HPDE6-E6E7 (cell line): ENCODE data around the gene SRSF1.
"Not testable (repeated sequence)": the region's sequence is repeated elsewhere in the genome, so short reads cannot be mapped to it uniquely, and the experiment has no call there.

Source experiments
- DNase-seq: peaks from one replicate; pipeline ENCODE4 v3.0.0; 2011; ENCODE audit warnings: missing footprints; ENCODE audit errors: extremely low spot score

Gene SRSF1

GRCh38 chr17:58006924-58007780 is at the start of gene SRSF1:
TSS of gene SRSF1 (minus strand) at chr17:58007246. CDS start at chr17:58007137, 109 bp downstream.
- DNase-seq: peak; percentile 96

- DNase-seq: no peak
Measured at GRCh38 chr17:58056476-58056875, 49.4 kb upstream of the SRSF1 start.

GRCh38 chr17:58054641-58055040 is 47.6 kb upstream of the SRSF1 start:
- no peak for DNase-seq

- DNase-seq: no peak
Measured at GRCh38 chr17:58052945-58053715, 46.1 kb upstream of the SRSF1 start.

GRCh38 chr17:58052407-58052806 is 45.4 kb upstream of the SRSF1 start:
- DNase-seq: no peak

- no peak for DNase-seq
Measured at GRCh38 chr17:58051468-58051867, 44.4 kb upstream of the SRSF1 start.

- no peak for DNase-seq
Measured at GRCh38 chr17:58050966-58051365, 43.9 kb upstream of the SRSF1 start.

GRCh38 chr17:58049533-58049932 is 42.5 kb upstream of the SRSF1 start:
- DNase-seq: no peak

GRCh38 chr17:58047376-58048150 is 40.5 kb upstream of the SRSF1 start:
- DNase-seq: no peak

GRCh38 chr17:58046239-58047094 is 39.4 kb upstream of the SRSF1 start:
- no peak for DNase-seq

GRCh38 chr17:58044256-58044655 is 37.2 kb upstream of the SRSF1 start:
- DNase-seq: not testable (repeated sequence)

- no peak for DNase-seq
Measured at GRCh38 chr17:58043221-58044181, 36.5 kb upstream of the SRSF1 start.

- DNase-seq: no peak
Measured at GRCh38 chr17:58041161-58041560, 34.1 kb upstream of the SRSF1 start.

GRCh38 chr17:58040386-58040785 is 33.3 kb upstream of the SRSF1 start:
- DNase-seq: no peak

GRCh38 chr17:58039975-58040374 is 32.9 kb upstream of the SRSF1 start:
- DNase-seq: no peak

GRCh38 chr17:58032691-58033415 is 25.8 kb upstream of the SRSF1 start:
- DNase-seq: no peak

- no peak for DNase-seq
Measured at GRCh38 chr17:58028578-58028977, 21.5 kb upstream of the SRSF1 start.

- DNase-seq: no peak
Measured at GRCh38 chr17:58020401-58020800, 13.4 kb upstream of the SRSF1 start.

- no peak for DNase-seq
Measured at GRCh38 chr17:58019521-58019920, 12.5 kb upstream of the SRSF1 start.
